Upper lobe of right lung (tissue), 1 donor: ENCODE results near the gene NUDT7. TPM values are rescaled to one million over a fixed set of nuclear protein-coding genes. Genes with fewer than 3 reads are reported as not detected.
A peak's percentile ranks its signal among the peaks of the same experiment; 100 is the strongest.

Experiments
- ATAC-seq: fragments of 200-7000 bp; cut with Tn5 transposase; one replicate; pipeline ENCODE4 v1.9.1; 2020; ENCODE audit warnings: mild to moderate bottlenecking, moderate library complexity
- DNase-seq: peaks from one replicate; pipeline ENCODE4 v3.0.0-alpha.2; 2020
- H3K27ac ChIP-seq: fragments of 200-600 bp; one replicate; pipeline ENCODE4 v1.8.0; 2022
- H3K27me3 ChIP-seq: fragments of 200-600 bp; one replicate; pipeline ENCODE4 v1.8.0; 2022; ENCODE audit warnings: mild to moderate bottlenecking
- H3K36me3 ChIP-seq: fragments of 200-600 bp; one replicate; pipeline ENCODE4 v1.8.0; 2022
- H3K4me1 ChIP-seq: fragments of 200-600 bp; one replicate; pipeline ENCODE4 v1.8.0; 2022
- H3K4me3 ChIP-seq: fragments of 200-600 bp; one replicate; pipeline ENCODE4 v1.8.0; 2022; ENCODE audit warnings: mild to moderate bottlenecking
- H3K9me3 ChIP-seq: fragments of 200-600 bp; one replicate; pipeline ENCODE4 v1.8.0; 2022
- intact Hi-C: fragments of 100-400 bp; cut with DNase I; formaldehyde crosslinking; loops from one replicate; pipeline ENCODE4 v1.11.0; 2022
- total RNA-seq: library from RNA; stranded (reverse); fragmentation: NEBNext Ultra II Directional; extraction: Animal tissue kit (Norgen Biotek cat#: 25700); gene quantifications from one replicate; pipeline ENCODE4 v1.2.1, GENCODE V29; 2021
- TF ChIP-seq, protein P1 (sequence below): fragments of 200-600 bp; IDR thresholded peaks from one replicate; pipeline ENCODE4 v1.8.0; 2022; ENCODE audit warnings: antibody characterized with exemption
- donor health status: DM: no; HTN: yes; CAD: no; lungs with severe emphysema.

Gene NUDT7
- total RNA-seq, 1 donor from 2014 or later: 7.2 TPM

GRCh38 chr16:77767211-77767610 lies 44.9 kb downstream of the NUDT7 start:
- intact Hi-C loops: no loop called here
- Histone ChIP-seq H3K4me1 (no peaks in the 10 kb centered on the region), H3K4me3 (no peak overlapping the region), H3K27ac (no peak overlapping the region), H3K36me3 (no peaks in the 10 kb centered on the region), H3K9me3 (no peaks in the 10 kb centered on the region), H3K27me3 (no peaks in the 10 kb centered on the region)
- ATAC-seq (no peak), DNase-seq (no peak)
- TF ChIP-seq, protein P1, sequence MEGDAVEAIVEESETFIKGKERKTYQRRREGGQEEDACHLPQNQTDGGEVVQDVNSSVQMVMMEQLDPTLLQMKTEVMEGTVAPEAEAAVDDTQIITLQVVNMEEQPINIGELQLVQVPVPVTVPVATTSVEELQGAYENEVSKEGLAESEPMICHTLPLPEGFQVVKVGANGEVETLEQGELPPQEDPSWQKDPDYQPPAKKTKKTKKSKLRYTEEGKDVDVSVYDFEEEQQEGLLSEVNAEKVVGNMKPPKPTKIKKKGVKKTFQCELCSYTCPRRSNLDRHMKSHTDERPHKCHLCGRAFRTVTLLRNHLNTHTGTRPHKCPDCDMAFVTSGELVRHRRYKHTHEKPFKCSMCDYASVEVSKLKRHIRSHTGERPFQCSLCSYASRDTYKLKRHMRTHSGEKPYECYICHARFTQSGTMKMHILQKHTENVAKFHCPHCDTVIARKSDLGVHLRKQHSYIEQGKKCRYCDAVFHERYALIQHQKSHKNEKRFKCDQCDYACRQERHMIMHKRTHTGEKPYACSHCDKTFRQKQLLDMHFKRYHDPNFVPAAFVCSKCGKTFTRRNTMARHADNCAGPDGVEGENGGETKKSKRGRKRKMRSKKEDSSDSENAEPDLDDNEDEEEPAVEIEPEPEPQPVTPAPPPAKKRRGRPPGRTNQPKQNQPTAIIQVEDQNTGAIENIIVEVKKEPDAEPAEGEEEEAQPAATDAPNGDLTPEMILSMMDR: no peak

- no peaks in the 10 kb centered on the region for H3K9me3 ChIP-seq
- DNase-seq (no peak), ATAC-seq (no peak)
- no peaks in the 10 kb centered on the region for H3K27me3 ChIP-seq
- H3K4me1 ChIP-seq: no peaks in the 10 kb centered on the region
- H3K27ac ChIP-seq: no peak overlapping the region
- H3K4me3 ChIP-seq: no peak overlapping the region
- no peaks in the 10 kb centered on the region for H3K36me3 ChIP-seq
- TF ChIP-seq, protein P1: no peak
- intact Hi-C loops: no loop called here
Observed at GRCh38 chr16:77767826-77768225, 45.5 kb downstream of the NUDT7 start.

GRCh38 chr16:77775911-77776909 lies 53.9 kb downstream of the NUDT7 start:
- ATAC-seq (no peak), DNase-seq (no peak)
- Histone ChIP-seq H3K36me3 (no peaks in the 10 kb centered on the region), H3K4me3 (no peak overlapping the region), H3K4me1 (no peaks in the 10 kb centered on the region), H3K27ac (no peak overlapping the region), H3K9me3 (no peaks in the 10 kb centered on the region), H3K27me3 (peaks cover 5% of the 10 kb centered on the region)
- TF ChIP-seq, protein P1: no peak
- intact Hi-C loops: no loop called here

DNA sequence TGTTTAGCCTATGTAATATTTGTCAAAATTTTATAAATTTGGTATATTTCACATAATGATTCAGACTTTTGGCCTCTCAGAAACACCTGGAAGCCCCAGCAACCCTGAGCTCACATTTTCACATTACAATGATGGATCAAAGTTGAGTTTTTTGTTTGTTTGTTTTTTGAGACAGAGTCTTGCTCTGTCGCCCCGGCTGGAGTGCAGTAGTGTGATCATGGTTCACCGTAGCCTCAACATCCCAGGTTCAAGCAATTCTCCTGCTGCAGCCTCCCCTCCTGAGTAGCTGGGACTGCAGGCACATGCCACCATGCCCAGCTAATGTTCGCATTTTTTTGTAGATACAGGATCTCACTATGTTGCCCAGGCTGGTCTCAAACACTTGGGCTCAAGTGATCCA lies 55.4 kb downstream of the NUDT7 start:
- intact Hi-C loops: no loop called here
- TF ChIP-seq, protein P1: no peak

GRCh38 chr16:77780378-77780837 lies 58.1 kb downstream of the NUDT7 start:
- peak; percentile 44 for ATAC-seq
- intact Hi-C loops: no loop called here
- no peaks in the 10 kb centered on the region for H3K4me1 ChIP-seq

More for the DNA sequence above, 55.4 kb downstream of the NUDT7 start:
- DNase-seq: no peak
- no peak overlapping the region for H3K4me3 ChIP-seq
- no peaks in the 10 kb centered on the region for H3K4me1 ChIP-seq
- no peaks in the 10 kb centered on the region for H3K36me3 ChIP-seq
- H3K27ac ChIP-seq: no peak overlapping the region
- peaks cover 5% of the 10 kb centered on the region for H3K27me3 ChIP-seq
- H3K9me3 ChIP-seq: no peaks in the 10 kb centered on the region
- no peak for ATAC-seq

More at GRCh38 chr16:77780378-77780837, 58.1 kb downstream of the NUDT7 start:
- no peaks in the 10 kb centered on the region for H3K9me3 ChIP-seq
- no peak for DNase-seq
- no peak overlapping the region for H3K27ac ChIP-seq
- TF ChIP-seq, protein P1: no peak
- no peaks in the 10 kb centered on the region for H3K27me3 ChIP-seq
- no peak overlapping the region for H3K4me3 ChIP-seq
- H3K36me3 ChIP-seq: no peaks in the 10 kb centered on the region
